GM06990 (cell line): Measurements from ENCODE around the gene AKT3.
"Not testable (repeated sequence)": the region's sequence is repeated elsewhere in the genome, so short reads cannot be mapped to it uniquely, and the experiment has no call there.

Experiments used
- DNase-seq: peaks from one replicate; pipeline ENCODE4 v3.0.0-alpha.2; 2011; ENCODE audit not compliant: insufficient read length; ENCODE audit errors: extremely low read depth
- H3K27me3 ChIP-seq: replicated peaks from 2 replicates; pipeline ENCODE4 v1.6.0; 2011; ENCODE audit warnings: low read length; ENCODE audit not compliant: control insufficient read depth, insufficient read depth
- H3K36me3 ChIP-seq: 2 replicates; pipeline ENCODE4 v1.5.1; 2011; ENCODE audit warnings: low read length; ENCODE audit not compliant: control insufficient read depth, insufficient read depth
- H3K4me3 ChIP-seq: replicated peaks from 2 replicates; pipeline ENCODE4 v1.5.1; 2011; ENCODE audit warnings: low read depth, mild to moderate bottlenecking, control low read depth, low read length
- TF ChIP-seq, protein P1 (sequence below): IDR thresholded peaks from 2 replicates; pipeline ENCODE4 v1.5.1; 2011; ENCODE audit warnings: low read length, control low read depth, mild to moderate bottlenecking, inconsistent platforms; ENCODE audit not compliant: insufficient read depth, poor library complexity, severe bottlenecking

Gene AKT3

DNA sequence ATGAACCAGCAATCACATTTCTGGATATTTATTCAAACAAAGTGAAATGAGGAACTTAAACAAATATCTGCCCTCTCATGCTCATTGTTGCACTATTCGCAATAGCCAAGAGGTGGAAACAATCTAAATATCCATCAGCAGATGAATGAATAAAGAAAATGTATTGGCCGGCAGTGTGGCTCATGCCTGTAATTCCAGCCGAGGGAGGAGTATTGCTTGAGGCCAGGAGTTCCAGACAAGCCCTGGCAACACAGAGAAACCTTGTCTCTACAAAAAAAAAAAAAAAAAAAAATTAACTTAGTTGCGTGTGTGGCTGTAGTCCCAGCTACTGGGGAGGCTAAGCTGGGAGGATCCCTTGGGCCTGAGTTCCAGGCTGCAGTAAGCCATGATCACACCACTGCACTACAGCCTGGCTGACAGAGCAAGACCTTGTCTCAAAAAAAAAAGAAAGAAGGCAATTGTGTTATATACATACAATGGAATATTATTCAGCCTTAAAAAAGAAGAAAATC lies 191.4 kb downstream of the AKT3 start:
- DNase-seq, result no peak
- no peaks in the 10 kb centered on the region for H3K27me3 ChIP-seq
- H3K36me3 ChIP-seq, result no peaks in the 10 kb centered on the region
- H3K4me3 ChIP-seq, result no peak overlapping the region
- TF ChIP-seq, protein P1, sequence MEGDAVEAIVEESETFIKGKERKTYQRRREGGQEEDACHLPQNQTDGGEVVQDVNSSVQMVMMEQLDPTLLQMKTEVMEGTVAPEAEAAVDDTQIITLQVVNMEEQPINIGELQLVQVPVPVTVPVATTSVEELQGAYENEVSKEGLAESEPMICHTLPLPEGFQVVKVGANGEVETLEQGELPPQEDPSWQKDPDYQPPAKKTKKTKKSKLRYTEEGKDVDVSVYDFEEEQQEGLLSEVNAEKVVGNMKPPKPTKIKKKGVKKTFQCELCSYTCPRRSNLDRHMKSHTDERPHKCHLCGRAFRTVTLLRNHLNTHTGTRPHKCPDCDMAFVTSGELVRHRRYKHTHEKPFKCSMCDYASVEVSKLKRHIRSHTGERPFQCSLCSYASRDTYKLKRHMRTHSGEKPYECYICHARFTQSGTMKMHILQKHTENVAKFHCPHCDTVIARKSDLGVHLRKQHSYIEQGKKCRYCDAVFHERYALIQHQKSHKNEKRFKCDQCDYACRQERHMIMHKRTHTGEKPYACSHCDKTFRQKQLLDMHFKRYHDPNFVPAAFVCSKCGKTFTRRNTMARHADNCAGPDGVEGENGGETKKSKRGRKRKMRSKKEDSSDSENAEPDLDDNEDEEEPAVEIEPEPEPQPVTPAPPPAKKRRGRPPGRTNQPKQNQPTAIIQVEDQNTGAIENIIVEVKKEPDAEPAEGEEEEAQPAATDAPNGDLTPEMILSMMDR, result no peak

DNA sequence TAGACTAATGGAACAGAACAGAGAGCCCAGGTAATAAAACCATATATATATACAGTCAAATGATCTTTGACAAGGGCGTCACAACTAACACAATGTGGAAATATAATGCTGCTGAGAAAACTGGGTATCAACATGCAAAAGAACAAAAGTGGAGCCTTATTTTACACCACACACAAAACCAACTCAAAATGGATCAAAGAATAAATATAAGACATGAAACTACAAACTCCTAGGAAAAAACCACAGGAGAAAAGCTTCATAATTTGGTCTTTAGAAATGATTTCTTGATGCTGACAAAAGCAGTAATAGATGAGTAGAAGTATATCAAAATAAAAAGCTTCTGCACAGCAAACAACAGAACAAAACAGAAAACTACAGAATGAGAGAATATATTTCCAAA lies 192.2 kb downstream of the AKT3 start:
- Histone ChIP-seq H3K36me3 (no peaks in the 10 kb centered on the region), H3K4me3 (no peak overlapping the region), H3K27me3 (no peaks in the 10 kb centered on the region)
- TF ChIP-seq, protein P1, result no peak
- no peak for DNase-seq

DNA sequence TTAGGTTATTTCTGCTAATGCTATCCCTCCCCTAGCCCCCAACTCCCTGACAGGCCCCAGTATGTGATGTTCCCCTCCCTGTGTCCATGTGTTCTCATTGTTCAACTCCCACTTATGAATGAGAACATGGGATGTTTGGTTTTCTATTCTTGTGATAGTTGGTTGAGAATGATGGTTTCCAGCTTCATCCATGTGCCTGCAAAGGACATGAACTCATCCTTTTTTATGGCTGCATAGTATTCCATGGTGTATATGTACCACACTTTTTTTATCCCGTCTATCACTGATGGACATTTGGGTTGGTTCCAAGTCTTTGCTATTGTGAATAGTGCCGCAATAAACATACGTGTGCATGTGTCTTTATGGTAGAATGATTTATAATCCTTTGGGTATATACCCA lies 200.5 kb downstream of the AKT3 start:
- DNase-seq, H3K4me3 ChIP-seq, H3K36me3 ChIP-seq, H3K27me3 ChIP-seq: not testable (repeated sequence)

DNA sequence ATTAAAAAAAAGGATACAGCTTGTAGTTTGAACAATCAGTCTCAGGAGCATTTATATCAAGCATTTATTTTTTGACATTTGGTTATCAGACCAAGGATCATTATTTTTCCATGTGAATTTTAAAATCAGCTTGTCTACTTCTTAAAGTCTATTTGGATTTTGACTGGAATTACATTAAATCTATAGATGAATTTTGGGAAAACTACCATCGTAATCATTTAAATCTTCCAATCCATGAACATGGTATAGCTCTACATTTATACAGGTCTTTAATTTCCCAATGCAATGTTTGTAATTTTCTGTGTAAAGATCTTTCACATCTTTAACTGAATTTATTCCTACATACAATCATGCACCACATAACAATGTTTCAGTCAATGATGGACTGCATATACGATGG lies 203.2 kb downstream of the AKT3 start:
- Histone ChIP-seq H3K27me3 (no peaks in the 10 kb centered on the region), H3K4me3 (no peak overlapping the region), H3K36me3 (no peaks in the 10 kb centered on the region)
- TF ChIP-seq, protein P1, result no peak
- no peak for DNase-seq

DNA sequence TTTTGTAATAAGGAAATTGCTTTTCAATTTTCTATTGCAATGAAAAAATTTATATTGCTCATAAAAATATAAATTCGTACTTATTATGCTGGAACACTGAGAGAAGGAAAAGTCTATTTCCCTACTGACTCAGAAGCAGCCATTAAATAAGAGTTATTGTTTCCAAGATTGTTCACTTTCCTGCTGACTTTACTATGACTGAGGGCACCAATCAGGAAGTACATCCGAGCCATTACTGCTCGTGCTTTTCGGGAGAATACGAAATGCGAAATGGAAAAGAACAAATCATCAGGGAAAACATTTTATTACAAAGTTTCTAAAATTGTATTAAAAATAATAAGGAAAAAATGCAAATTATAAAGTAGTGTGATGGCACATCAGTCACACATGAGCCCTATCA lies 204.8 kb downstream of the AKT3 start:
- TF ChIP-seq, protein P1, result no peak

DNA sequence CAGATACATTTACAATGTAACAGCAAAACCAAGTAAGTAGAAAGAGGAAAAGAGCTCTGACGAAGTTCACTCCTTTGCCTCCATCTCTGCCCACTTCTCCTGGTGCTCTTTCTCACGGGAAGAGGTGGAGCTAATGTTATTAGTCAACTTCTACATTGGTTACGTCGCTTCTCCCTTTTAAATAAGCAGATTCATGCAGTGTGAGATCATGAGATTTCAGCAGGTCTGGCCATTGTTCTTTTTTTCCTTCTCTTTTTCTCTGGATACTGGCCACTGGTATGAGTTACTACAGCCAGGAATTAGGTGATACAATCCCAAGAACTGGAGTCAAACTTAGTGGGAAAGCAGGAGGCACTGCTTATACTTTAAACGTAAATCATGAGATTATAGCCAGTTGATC lies 207.1 kb downstream of the AKT3 start:
- H3K36me3 ChIP-seq, result no peaks in the 10 kb centered on the region
- H3K4me3 ChIP-seq, result no peak overlapping the region
- TF ChIP-seq, protein P1, result no peak
- no peak for DNase-seq
- no peaks in the 10 kb centered on the region for H3K27me3 ChIP-seq

More for the DNA sequence above, 204.8 kb downstream of the AKT3 start:
- Histone ChIP-seq H3K4me3 (no peak overlapping the region), H3K27me3 (no peaks in the 10 kb centered on the region), H3K36me3 (no peaks in the 10 kb centered on the region)
- no peak for DNase-seq
